NCI-H2107 (cell line): ENCODE data around the gene TLK1.
"Not testable (repeated sequence)": the region's sequence is repeated elsewhere in the genome, so short reads cannot be mapped to it uniquely, and the experiment has no call there.

Experiments
- DNase-seq: peaks from one replicate; lab custom pipeline; 2025; lab: John Stamatoyannopoulos, UW

Gene TLK1

DNA sequence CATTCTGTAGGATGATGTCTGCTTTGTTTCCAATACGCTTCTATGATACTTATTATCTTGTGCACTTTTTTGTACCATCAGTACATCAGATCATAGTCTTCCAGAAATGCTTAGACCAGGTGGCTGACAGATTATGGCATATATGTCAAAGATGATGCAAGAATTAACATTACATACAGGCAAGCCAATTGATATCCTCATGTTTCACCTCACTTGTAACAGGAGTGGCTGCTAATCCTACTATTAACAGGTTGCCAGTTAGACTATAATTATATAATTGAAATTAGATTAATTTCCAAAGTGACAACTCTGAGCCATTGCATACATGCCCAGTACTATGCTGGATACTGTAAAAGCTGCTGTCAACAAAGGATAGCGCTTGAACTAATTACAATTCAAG, 77.2 kb downstream of the TLK1 start:
- DNase-seq = no peak

DNA sequence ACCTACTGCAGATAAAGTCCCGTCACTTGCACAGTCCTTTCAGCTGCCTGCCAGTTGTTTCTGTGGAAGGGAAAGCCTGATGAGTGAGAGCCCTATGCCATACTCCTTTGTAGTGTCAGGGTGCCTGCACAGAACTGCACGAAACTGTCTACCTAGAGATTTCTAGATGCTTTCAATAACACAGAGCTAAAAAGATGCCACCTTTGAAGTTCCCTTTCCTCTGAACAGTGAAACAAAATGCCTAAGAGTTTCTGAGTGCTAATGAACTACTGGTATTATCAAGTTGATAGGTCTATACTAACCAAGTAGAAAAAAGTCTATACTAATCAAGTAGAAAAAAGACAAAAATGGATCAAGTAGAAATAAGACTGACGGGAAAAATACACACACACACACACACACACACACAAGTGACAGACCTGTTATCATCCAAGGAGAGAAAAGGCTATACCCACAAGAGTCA, 79.0 kb downstream of the TLK1 start:
- no peak for DNase-seq

DNA sequence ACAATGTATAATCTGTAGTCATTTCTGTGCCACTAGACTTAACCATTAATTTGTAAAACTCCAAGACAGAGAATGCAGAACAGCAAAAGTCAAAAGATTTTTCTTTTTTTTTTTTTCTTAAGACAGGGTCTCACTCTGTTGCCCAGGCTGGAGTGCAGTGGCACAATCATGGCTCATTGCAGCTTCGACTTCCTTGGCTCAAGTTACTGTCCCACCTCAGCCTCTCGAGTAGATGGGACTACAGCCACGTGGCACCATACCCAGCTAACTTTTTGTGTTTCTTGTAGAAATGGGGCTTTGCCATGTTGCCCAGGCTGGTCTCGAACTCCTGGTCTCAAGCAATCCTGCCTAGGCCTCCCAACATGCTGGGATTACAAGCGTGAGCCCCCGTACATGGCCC, 80.1 kb downstream of the TLK1 start:
- no peak for DNase-seq

DNA sequence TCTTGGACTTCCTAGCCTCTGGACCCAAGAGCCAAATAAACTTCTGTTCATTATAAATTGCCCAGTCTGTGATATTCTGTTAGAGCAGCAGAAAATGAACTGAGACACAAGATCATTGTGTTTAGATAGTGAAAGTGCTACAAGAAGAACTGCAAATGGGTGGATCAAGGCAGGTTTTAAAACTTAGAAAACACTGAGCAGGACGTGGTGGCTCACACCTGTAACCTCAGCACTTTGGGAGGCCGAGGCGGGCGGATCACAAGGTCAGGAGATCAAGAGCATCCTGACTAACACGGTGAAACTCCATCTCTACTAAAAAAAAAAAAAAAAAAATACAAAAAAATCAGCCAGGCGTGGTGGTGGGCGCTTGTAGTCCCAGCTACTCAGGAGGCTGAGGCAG, 84.3 kb downstream of the TLK1 start:
- not testable (repeated sequence) for DNase-seq

DNA sequence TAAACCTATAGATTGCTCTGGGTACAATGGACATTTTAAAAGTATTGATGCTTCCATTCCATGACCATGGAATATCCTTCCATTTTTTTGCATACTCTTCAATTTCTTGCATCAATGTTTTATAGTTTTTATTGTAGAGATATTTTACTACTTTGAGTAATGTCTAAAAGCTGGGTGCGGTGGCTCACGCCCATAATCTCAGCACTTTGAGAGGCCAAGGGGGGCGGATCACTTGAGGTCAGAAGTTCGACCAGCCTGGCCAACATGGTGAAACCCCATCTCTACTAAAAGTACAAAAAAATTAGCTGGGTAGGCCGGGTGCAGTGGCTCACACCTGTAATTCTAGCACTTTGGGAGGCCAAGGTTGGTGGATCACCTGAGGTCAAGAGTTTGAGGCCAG, 88.5 kb downstream of the TLK1 start:
- DNase-seq = no peak

DNA sequence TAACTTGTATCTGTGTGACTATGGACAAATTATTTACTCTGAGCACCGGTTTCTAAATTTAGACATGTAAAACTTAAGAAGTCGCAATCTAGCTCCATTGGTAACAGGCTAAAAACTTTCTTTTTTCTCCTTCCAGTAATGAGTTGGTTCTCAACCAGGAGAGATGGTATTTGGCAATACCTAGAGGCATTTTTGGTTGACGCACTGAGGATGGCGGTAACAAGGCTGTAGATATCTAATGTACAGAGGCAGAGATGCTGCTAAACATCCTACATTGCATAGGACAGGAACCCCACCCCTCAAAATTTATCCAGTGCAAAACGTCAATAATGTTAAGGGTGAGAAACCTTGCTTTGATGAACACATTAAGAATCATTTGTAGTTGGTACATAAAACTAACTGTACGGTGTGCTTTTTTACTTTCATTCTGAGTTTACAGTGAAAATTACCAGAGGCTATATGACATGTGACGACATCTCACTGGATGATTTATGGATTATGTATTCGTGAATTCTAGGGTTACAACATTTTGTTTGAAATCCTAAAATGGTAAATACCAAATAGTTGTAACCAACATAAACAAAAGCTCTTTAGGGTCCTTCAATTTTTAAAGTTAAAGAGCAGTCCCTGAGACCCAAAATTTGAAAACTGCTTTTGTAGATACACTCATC, 91.3 kb downstream of the TLK1 start:
- no peak for DNase-seq

DNA sequence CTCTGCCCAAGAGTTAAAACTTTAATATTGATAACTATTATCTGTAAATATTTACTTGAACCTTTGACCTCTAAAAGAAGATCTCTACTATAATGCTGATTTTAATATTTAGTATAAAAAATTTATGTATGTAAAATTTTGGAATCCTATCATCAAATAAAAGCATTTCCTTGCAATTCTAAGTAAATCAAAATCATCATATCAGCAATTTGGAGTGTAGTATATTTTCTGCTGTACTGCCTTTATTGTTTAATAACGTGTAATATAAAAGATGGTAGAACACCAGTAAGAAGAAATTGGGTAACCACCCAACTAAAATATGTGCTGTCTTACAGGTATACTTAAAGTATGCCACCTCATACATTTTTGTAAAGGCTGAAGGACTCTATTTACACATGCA, 94.6 kb downstream of the TLK1 start:
- no peak for DNase-seq

DNA sequence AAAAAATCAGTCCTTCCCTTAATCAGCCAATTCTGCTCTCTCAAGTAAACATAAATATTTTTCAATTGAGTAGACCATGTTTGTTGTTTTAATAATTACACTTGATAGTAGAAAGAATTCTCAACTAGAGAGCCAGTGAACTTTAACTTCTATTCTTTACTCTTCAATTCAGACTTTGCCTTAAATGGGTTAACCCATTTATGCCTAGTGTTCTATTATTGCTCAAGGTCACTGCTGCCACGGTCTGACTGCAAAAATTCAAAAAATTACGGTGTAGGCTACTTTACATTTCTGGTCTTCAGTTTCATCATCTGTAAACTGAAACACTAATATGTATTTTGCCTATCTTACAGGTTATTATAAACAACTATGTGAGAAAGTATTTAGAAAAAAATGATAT, 103.1 kb downstream of the TLK1 start:
- no peak for DNase-seq

DNA sequence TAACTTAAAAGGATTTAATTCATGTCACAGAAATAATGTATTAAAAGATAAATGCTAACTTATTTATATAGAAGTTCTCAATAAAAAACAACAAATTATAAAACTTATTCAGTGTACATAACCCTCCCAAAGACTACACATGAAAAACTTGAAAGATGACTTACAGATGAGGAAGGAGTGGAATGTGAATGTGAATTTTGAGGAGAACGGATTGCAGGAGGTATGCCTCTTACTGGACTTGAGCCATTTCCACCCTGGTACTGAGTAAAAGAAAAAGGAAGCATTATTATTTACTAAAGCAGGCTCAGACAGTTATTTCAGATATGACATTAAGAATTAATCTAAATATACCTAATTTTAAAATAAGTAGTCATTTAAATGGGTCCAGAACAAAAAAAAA, 104.4 kb downstream of the TLK1 start:
- DNase-seq = no peak

DNA sequence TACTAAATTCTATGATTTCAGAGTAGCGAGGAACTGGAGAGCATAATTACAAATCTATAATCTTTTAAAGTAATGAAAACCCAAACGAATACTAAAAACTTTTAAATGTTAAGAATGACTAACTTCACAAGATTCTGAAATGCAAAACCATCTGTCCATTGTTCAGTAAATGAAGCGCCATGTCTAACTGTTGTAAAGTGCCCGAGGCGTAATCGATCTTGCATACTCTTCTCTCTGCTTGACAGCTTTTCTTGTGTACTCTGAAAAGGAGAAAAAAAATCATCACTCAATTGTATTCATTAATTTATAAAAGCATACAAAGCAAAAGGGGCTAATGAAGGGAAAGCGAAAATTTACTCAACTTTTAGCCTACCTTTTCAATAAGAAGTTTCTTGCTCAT, 111.0 kb downstream of the TLK1 start:
- no peak for DNase-seq

DNA sequence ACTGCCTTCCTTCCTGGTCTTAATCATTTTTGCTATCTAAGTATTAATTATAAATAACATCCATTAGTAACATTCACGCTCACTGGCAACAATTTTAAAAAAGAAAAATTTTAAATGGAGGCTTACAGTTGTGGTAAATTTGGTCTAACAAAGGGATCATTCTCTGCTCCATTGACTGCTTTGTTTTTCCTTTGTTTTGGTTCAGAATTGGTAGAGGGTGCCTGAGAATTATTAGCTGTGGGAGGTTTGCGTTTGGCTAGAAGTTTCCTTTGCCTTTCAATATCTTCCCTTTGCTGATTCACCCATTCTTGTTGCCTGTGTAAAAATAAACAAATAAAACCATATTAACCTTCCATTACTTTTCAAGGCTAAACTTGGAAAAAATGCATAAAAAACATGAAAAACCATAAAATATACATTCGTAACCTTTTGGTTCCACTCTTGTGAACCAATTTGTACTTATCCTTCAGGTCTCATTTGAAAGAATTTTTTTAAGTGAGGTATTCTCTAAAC, 114.6 kb downstream of the TLK1 start:
- DNase-seq = no peak

DNA sequence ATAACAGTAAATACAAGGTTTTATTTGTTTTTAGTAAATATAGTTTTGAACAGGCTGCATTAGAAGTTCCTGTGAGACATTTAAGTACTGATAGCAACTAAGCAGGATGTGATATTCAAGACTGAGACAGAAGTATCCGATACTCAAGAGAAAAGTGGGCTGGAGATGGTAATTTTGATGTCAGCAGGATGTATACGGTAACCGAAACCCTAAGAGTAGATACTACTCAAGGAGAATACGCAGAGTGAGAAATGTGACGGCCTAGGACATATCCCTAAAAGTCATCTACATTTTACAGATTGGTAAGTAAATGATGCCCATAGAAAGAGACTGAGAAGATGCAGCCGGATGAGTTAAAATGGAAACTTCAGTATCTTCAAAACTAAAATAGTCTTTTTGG, 116.3 kb downstream of the TLK1 start:
- DNase-seq = no peak

DNA sequence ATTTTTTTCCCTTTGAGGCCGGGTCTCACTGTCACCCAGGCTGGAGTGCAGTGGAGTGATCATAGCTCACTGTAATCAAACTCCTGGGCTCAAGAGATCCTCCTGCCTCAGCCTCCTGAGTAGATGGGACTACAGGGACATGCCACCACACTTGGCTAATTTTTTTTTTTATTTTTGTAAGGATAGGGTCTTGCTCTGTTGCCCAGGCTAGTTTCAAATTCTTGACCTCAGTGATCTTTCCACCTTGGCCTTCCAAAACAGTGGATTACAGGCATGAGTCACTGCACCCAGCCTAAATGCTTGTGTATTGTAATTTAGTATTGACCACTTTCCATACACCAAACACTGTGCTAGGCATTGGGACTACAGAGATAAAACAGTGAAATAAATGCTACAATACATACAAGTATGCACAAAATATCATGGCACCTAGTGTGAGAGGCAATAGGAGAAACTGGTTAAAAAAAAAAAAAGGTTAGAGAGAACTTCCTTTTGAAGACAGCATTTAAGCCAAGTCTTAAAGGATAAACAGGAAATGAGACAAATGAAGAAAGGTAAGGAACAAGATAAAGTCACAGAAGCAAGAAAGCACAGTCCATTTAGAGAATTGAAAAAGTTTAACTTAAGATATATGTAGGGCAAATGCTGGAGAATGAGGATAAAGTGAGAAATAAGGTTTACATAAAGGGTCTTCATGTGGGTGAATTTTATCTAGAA, 118.3 kb downstream of the TLK1 start:
- DNase-seq = no peak

DNA sequence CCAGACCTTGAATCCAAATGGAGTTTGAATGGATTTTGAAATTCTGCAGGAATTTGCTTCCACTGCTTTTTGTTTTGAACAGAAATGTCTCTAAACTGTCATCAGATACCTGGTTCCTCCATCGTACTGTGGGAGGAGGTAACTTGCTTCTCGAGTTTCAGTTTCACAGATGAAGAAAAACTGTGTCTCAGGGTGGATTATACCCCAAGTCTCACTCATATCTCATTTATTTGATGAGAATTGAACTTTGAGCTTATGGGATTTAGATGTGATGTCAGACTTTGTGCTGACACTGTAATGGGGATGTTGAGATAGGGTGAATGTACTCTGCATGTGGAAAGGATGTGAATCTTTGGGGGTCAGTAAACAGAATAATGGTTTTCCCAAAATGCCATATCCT, 124.2 kb downstream of the TLK1 start:
- no peak for DNase-seq

DNA sequence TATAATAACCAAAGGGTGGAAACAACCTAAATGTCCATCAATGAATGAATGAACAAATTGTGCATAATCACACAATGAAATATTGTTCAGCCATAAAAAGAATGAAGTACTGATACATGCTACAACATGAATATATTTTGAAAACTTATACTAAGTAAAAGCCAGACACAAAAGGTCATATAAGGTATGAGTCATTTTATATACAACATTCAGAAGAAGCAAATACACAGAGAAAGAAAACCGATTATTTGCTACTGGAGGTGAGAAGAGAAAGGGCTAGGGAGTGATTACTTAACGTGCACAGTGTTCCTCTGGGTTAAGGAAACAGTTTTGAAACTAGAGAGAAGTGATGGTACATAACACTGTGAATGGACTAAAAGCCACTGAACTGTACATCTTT, 126.4 kb downstream of the TLK1 start:
- DNase-seq = no peak

DNA sequence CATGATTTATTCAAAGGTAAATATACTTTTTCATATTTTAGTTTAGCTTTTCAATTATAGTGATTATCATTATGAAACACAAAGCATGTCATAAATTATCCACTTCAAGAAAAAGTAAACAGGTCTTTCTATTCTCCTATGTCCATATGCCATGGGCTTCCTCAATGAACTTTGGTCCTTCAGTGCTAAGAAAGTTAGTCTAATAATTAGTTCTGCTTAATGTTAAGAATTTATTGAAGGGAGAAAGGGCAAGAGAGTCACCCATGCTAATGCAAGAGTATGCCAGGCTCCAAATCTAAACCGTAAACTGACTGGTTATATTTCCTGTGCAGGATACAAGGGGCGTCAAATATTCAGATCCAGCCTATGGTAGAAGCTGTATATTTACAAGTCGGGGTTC, 135.5 kb downstream of the TLK1 start:
- DNase-seq = no peak

DNA sequence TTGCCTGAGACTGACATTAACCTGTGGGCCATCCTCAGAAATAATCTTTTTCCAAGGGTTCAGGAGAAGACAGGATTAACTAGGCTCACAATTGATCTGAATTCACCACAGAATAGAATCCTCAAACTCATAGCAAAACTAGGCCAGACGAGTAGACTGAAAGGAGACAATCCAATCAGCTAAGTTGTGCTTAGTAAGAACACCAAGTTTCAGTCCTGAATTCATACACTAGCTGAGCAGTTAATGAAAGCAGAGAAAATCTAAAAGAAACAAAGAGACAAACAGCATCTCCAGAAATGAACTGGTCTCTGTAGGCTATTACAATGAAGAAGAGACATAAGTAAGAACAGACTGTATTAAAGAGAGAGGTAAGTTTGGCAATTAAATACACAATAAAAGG, 142.2 kb downstream of the TLK1 start:
- no peak for DNase-seq

DNA sequence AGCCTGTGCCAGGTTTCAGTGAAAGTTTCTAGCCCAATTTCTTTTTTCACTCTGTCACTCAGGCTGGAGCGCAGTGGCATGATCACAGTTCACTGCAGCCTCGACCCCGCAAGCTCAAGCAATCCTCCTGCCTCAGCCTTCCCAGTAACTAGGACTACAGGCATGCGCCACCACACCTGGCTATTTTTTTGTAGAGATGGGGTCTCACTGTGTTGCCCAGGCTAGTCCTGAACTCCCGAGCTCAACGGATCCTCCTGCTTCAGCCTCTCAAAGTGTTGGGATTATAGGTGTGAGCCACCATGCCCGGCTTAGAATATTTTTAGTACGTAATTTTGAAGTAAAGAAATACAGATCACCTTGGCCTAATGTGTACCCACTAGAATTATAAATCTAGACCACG, 144.6 kb downstream of the TLK1 start:
- no peak for DNase-seq

DNA sequence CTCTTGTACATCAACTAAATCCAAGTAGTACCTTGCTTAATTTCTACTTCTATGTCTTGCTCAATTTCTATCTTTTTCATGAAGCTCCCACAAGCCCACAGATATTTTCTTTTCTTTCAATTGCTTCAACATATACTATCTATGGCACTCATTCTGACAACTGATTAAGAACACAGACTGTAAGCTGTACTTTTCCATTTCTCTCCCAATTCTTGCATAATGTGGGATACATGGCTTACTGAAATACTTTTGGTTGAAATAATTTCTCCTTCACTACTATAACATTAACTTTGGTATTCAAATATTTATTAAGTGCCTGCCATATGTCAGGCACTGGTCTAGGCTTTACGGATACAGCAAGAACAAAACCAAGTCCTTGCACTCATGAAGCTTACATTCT, 146.8 kb downstream of the TLK1 start:
- DNase-seq = no peak

DNA sequence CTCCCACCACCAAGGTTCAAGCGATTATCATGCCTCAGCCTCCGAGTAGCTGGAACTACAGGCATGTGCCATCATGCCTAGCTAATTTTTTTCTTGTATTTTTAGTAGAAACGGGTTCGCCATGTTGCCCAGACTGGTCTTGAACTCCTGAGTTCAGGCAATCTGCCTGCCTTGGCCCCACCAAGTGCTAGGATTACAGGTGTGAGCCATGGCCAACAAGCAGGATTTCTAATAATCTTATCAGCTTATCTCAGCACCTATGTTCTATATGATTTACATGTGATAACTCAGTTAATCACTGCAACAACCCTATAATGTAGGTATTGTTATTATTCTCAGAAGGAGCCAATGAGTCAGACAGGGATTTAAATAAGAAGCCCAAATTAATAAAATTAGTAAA, 151.3 kb downstream of the TLK1 start:
- no peak for DNase-seq

DNA sequence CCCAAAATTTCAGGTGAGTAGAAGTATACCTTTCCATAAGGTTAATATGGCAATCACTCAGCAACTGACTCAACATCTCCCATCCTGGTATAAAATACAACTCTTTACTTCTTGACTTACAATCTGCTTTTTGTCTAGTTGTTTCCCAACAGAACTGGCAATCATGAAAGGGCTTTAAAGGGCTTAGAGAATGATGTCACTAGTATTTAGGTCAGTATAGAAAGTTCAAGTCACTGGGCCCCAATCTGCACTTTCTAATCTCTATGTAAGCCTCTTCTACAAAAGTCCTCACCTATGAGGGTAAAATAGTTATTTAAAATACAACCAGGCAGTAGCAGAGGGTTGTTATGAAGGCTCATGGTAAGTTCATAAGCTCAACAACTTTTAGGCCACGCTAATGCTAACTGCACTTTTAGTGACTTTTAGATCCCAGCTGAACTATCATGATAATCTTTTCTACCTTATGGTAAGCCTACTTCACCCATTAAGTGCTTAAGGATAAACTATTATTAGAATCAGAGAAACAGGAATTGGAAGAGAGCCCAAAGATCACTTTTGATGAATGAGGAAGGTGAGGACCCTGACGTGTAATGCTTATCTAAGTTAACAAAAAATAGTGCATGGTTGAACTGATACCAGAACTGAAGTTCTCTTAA, 152.0 kb downstream of the TLK1 start:
- no peak for DNase-seq

DNA sequence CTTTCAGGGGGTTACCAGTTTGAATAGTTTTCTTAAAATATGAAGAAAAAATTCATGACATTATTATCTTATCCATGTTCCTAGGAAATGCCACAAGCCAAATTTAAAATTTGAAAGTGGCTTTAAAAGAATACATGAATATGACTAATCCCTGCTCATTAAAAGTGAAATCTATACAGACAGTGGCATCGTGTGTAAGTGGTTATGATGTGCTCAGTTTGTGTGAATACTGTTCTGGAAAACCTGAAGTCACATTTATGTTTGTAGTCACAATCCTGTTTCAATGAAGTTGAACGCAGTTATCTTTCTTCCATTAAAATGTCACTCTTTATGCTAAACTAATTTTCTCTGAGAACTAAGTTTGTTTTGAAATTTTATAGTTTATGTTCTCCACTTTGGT, 155.9 kb downstream of the TLK1 start:
- no peak for DNase-seq

DNA sequence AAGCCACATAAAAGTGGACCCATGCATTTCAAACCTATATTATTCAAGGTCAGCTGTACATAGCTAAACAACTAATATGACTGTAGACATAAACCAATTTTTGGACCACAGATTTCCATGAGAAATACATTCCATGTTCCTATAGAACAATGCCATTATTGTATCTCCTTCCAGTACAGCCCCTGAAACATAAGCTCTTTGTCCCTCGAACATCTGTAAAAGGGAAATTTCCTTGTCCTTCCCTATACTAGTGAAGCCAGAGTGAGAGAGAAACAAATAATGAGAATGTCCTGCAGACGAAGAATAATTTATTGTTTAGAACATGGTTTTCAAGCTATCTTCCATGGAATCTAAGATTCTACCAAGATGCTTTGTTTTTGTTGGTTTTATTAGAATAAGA, 156.3 kb downstream of the TLK1 start:
- no peak for DNase-seq
